ENCODE measurements around the gene S100A13.
"Not testable (repeated sequence)": the region's sequence is repeated elsewhere in the genome, so short reads cannot be mapped to it uniquely, and the experiment has no call there.

GRCh38 chr1:153582836-153583235 lies 44.5 kb downstream of the S100A13 start:
- TF ChIP-seq CTCF (IDR thresholded peaks at IDR 0.05; ENCODE audit: low read length); EZH2 (IDR thresholded peaks at IDR 0.05; ENCODE audit: borderline replicate concordance, low read length): not testable (repeated sequence)

Measured in OCI-LY1 (cell line).